Measurements from ENCODE around the gene CLDN9.

- no peak for TF ChIP-seq CTCF (IDR thresholded peaks at IDR 0.05; ENCODE audit: low read depth, low read length, poor library complexity, severe bottlenecking)
- TF ChIP-seq EZH2phosphoT487 (IDR thresholded peaks at IDR 0.05; ENCODE audit: borderline replicate concordance, low read length): no peak
Measured at GRCh38 chr16:3056336-3057180, 43.8 kb downstream of the CLDN9 start.
